NT2/D1 (cell line): ENCODE measurements around the gene KBTBD4.

ENCODE experiments used
- SUZ12 ChIP-seq: IDR thresholded peaks from 2 replicates; pipeline ENCODE4 v1.6.1; 2011; ENCODE audit not compliant: insufficient read length, insufficient read depth; ENCODE audit errors: extremely low read depth
- ZNF274 ChIP-seq: IDR thresholded peaks from 2 replicates; pipeline ENCODE4 v1.6.1; 2011; ENCODE audit warnings: mild to moderate bottlenecking, low read depth, low read length

DNA sequence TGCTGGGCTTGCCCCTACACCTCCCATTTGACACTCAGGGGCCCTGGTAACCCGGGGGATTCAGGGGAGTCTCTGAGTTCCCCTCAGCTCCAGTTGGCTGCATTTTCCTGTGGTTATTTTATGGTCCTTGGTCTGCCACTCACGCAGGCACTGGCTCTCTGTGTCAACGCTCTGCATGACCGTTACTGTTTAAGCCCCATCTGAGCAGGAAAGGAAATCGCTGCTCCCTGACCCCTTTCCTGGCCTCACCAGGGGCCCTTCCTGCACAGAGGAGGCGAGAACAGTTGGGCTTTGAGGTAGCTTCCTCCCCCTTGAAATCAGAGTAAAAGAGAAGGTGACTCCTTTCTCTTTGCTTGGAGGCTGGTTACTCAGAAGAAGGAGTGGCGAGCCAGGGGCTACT lies 13.0 kb upstream of the KBTBD4 start:
- no peak for TF ChIP-seq SUZ12
- no peak for TF ChIP-seq ZNF274
